HG02623 (cell line): Measurements from ENCODE around the gene PSMD14.
"Not testable (repeated sequence)": the region's sequence is repeated elsewhere in the genome, so short reads cannot be mapped to it uniquely, and the experiment has no call there.

Experiments
- ATAC-seq: cut with Tn5 transposase; IDR thresholded peaks from one replicate; pipeline ENCODE4 v1.9.1; 2021; ENCODE audit warnings: moderate library complexity; ENCODE audit not compliant: unreplicated experiment

PSMD14 gene

DNA sequence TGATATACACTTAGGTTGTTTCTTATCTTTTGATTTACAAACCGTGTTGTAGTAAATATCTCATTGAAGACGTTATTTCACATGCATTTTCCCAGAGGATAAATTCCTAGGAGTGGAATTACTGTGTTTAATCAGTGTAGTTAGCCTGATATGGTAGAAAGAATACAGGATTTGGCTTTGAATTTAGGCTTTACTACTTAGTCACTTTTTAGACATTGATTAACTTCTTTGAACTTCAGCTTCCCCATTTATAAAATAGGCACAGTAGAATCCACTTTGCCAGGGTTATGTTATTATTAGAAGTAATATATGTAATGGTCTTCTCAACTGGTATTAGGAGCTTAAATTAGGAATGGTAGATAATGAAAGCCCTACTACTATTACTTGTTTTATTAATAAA is 27.4 kb downstream of the PSMD14 start:
- no peak for ATAC-seq

GRCh38 chr2:161337247-161337646 is 29.0 kb downstream of the PSMD14 start:
- ATAC-seq = no peak

GRCh38 chr2:161339532-161339931 is 31.3 kb downstream of the PSMD14 start:
- ATAC-seq = not testable (repeated sequence)

DNA sequence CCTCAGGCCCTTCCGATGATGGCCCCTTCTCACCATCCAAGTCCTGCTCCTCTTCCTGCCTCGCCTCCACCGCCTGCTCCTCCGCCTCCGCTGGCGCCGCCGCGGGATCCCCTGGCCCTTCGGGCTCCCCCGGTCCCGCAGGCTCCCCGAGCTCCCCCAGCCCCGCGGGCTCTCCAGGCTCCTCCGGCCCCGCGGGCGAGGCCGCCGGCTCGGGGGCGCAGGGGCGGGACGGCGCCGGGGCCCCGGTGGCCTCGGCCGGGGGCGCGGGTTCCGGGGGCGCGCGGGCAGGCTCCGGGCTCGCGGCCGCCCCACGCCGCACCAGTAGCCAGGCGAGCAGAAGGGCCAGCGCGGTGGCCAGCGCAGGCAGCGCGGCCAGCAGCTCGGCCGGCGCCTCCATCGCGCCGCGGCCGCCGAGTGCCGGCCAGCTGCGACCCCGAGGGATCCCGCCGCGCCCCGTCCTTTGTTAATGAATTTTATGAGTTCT is 32.7 kb downstream of the PSMD14 start:
- not testable (repeated sequence) for ATAC-seq

DNA sequence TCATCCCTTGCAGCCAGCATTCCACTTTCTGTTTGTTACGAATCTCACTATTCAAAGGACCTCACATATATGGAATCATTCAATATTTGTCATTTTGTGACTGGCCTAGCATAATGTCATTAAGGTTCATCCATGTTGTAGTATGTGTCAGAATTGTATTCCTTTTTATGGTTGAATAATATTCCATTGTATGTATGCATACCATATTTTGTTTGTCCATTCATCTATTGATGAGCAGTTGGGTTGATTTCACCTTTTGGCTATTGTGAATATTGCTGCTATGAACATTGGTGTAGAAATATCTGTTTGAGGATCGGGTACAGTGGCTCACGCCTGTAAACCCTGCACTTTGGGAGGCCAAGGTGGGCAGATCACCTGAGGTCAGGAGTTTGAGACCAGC is 35.0 kb downstream of the PSMD14 start:
- no peak for ATAC-seq

- no peak for ATAC-seq
Observed at GRCh38 chr2:161344692-161345091, 36.5 kb downstream of the PSMD14 start.

GRCh38 chr2:161351678-161352077 is 43.5 kb downstream of the PSMD14 start:
- ATAC-seq = no peak

- ATAC-seq = no peak
Observed at GRCh38 chr2:161352719-161353118, 44.5 kb downstream of the PSMD14 start.

DNA sequence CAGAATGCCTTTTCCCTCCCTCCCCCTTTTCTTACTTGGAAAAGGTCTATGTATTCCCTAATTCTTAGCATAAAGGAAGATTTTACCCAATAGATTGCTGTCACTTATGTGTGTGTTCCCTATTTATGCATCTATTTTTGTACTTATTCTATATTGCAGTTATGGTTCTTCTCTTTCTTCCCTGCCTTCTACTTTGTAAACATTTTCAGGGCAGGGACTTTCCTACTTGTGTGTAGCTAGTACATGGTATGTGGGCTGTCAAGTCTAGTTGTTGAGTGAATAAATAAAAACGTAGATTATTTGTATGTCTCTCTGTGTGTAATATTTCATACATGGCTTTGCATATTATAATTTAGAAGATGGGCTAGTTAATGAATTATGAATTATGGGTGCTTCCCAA is 45.3 kb downstream of the PSMD14 start:
- no peak for ATAC-seq

DNA sequence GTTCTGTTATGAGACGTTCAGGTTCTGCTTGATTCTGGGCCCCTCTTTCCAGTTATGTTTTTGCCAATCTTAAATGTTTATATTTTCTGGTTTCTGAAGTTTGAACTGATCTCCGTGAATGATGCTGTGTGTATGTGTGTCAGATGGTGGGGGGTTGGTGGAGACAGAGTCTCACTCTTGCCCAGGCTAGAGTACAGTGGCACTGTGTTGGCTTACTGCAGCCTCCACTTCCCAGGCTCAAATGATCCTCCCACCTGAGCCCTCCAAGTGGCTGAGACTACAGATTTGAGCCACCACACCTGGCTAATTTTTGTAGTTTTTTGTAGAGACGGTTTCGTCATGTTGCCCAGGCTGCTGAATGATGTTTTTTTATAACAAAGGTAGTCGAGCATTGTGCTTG is 45.9 kb downstream of the PSMD14 start:
- ATAC-seq = no peak

- no peak for ATAC-seq
Observed at GRCh38 chr2:161355106-161355505, 46.9 kb downstream of the PSMD14 start.

DNA sequence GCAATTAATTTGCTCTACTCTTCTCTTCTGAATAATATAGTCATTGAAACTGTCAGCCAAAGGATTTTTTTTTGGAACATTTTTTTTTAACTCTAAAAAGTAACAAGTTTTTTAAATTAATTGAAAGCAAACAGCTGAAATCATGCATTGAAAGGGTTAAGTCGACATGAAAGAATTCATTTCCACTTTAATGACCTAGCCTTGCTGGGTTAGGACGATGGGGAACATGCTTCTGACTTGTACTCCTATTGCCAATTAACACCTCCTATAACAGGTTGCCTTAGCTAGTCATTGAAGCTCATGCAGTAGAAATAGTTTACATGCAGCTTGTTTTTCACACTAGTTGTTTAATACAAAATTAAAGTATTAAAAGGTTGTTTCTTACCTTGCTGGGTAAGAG is 47.8 kb downstream of the PSMD14 start:
- no peak for ATAC-seq

DNA sequence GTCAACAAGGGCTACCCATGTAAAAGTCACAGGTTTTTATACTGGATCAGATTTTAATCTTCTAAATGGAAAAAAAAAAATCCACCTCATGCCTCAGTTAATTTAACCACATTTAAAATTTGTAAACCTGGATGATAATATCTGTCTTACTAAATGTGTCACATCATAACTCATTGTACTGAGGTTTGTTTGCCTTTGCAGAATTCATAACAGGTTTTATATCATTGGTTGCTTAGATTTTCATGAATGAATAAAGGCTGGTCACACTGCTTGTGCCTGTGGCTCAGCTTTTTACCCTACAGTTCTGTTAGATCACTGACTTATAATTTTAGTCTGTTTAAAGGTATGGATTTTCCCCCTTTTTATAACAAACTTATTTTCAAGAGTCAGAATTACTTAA is 48.9 kb downstream of the PSMD14 start:
- no peak for ATAC-seq

DNA sequence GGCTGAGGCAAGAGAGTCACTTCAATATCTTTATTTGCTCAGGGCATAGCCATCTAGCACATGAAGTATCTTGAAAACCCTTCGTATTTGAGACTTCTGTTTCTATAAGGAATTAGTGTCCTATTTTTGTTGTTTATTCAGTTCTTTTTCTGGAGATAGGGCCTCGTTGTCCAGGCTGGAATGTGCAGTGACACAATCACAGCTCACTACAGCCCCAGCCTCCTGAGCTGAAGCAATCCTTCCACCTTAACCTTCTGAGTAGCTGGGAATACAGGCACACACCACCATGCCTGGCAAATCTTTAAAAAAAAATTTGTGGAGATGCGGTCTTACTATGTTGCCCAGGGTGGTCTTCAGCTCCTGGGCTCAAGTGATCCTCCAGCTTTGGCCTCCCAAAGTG is 50.6 kb downstream of the PSMD14 start:
- ATAC-seq = no peak

- ATAC-seq = not testable (repeated sequence)
Observed at GRCh38 chr2:161360095-161360654, 52.0 kb downstream of the PSMD14 start.

DNA sequence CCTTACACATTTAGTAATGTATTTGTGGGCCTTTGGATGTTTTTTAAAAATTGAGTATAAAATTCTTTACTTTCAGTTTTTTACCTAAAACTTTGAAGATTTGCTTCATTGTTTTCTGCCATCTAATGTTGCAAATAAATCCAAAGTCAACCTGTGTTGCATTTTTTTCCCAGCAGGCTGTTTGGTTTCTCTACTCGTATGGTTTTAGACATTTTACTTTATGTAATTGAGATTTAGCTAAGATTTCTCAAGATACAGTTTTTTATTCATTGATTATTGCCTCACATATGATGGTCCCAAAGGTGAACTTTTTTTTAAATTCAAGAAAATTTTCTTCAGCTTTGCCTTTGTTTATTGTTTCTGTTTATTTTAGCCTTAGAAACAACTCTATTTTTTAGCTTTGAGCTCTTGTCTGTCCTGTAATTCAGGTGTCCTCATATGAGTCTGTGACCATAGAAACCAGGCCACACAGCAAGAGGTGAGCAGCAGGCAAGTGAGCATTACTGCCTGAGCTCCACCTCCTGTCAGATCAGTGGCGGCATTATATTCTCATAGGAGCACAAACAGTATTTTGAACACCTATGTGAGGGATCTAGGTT is 54.4 kb downstream of the PSMD14 start:
- no peak for ATAC-seq

GRCh38 chr2:161367675-161368074 is 59.5 kb downstream of the PSMD14 start:
- ATAC-seq = no peak

DNA sequence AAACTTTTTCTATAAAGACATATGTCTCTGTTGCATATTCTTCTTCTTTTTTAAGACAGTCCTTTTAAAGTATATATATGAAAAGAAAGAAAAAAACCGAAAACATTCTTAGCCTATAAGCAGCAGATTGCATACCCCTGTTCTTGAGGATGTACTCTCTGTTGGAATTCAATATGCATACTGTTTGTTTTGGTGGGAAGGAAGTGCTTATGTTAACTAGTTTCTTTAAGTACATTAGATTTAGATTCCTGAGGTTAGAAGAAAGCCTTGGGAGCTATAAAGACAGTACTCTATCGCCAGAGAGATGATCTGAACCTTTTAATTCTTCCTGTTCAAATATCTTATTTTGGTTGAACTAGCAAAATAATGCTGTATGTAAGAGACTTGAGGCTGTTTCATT is 61.1 kb downstream of the PSMD14 start:
- ATAC-seq = no peak

DNA sequence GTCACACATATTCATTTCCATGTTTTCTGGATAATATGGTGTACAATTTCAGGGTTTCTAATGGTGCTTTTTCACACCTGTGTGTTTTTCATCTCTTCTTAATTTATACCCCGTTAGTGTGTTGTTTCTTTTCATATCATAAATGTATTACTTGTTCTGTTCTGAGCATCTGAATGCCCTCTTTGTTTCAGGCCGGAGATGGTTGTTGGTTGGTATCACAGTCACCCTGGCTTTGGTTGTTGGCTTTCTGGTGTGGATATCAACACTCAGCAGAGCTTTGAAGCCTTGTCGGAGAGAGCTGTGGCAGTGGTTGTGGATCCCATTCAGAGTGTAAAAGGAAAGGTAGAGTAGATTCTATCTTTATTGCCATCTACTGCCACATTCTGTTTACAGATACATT is 62.8 kb downstream of the PSMD14 start:
- no peak for ATAC-seq

DNA sequence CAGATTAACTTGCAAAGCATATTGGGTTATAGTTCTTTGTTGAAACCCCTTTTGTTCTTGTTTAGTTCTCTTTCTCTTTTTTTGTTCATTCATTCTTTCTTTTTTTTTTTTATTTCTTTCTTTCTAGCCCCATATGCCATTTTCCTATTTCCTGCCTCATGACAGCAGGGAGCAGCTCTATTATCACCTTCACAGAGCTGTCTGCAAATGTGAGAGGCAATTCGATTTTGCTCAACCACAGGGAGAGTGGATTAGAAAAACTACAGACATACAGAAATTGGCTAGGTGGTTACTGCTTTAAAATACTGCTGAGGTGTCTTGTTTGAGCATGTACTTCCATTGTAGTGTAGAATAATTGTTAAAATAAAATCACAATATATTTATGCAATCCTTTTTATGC is 63.6 kb downstream of the PSMD14 start:
- ATAC-seq = no peak

- ATAC-seq = no peak
Observed at GRCh38 chr2:161373942-161374341, 65.7 kb downstream of the PSMD14 start.

GRCh38 chr2:161374446-161374845 is 66.2 kb downstream of the PSMD14 start:
- no peak for ATAC-seq

DNA sequence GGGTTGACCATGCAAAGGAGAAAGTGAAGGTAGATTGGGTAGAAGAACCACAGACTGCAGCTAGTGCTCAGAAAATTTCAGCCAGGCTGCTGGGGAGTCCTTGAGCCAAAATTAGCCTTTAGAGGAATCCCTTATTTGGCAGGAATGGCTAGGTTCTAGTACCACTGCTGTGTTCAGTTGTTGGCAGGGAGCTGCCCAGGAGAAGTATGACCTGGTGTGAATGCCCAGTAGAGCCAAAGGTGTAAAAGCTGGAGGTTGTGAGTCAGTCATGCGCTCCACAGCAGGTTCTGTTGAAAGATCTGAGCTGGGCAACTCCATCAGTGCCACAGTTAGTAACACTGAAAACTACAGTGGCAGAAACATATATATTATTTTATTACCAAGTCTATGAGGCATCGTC is 71.5 kb downstream of the PSMD14 start:
- ATAC-seq = no peak
